ENCODE measurements around the gene EPM2A. TPM values are rescaled to one million over a fixed set of nuclear protein-coding genes. Genes with fewer than 3 reads are reported as not detected.

Gene EPM2A
- total RNA-seq, 1 experiment from 2014 or later: 11.8 TPM

DNA sequence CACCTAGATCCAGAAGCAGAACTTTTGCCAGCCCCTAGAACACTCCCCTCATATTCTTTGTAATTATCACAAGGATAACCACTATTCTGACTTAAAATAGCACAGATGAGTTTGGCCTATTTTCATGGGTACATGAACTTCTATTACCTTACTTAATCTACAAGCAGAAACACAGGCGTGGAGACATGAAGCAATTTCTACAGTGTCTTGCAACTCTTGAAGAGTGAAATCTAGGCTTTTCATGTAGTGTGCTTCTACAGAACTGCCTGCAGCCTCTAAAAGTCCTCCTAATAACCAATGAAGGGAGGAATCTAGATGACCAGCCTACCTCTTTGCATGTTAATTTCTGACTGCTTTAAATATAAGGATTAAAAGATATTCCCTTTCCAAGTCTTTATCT lies 82.7 kb downstream of the EPM2A start:
- TF ChIP-seq, protein P1, sequence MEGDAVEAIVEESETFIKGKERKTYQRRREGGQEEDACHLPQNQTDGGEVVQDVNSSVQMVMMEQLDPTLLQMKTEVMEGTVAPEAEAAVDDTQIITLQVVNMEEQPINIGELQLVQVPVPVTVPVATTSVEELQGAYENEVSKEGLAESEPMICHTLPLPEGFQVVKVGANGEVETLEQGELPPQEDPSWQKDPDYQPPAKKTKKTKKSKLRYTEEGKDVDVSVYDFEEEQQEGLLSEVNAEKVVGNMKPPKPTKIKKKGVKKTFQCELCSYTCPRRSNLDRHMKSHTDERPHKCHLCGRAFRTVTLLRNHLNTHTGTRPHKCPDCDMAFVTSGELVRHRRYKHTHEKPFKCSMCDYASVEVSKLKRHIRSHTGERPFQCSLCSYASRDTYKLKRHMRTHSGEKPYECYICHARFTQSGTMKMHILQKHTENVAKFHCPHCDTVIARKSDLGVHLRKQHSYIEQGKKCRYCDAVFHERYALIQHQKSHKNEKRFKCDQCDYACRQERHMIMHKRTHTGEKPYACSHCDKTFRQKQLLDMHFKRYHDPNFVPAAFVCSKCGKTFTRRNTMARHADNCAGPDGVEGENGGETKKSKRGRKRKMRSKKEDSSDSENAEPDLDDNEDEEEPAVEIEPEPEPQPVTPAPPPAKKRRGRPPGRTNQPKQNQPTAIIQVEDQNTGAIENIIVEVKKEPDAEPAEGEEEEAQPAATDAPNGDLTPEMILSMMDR (conservative IDR thresholded peaks at IDR 0.05; ENCODE audit: low read depth, low read length): no peak
- TF ChIP-seq EZH2 (IDR thresholded peaks at IDR 0.05; ENCODE audit: borderline replicate concordance, low read depth, low read length, poor library complexity, severe bottlenecking): no peak
- Histone ChIP-seq H3K27ac (ENCODE audit: low read depth, low read length, poor library complexity, severe bottlenecking) (no peak overlapping the region), H3K9me3 (ENCODE audit: low read depth, low read length, poor library complexity, severe bottlenecking) (no peaks in the 10 kb centered on the region), H3K36me3 (ENCODE audit: insufficient read depth, low read length, poor library complexity, severe bottlenecking) (no peaks in the 10 kb centered on the region), H3K4me1 (ENCODE audit: insufficient read depth, low read length, poor library complexity, severe bottlenecking) (peaks cover 9% of the 10 kb centered on the region), H3K4me3 (ENCODE audit: low read depth, low read length, poor library complexity, severe bottlenecking) (no peak overlapping the region), H3K27me3 (replicated peaks; ENCODE audit: insufficient read depth, low read depth, low read length, poor library complexity) (no peaks in the 10 kb centered on the region)
- POLR2A ChIA-PET (ENCODE audit: low non-redundant PET): no interaction called here
- no TSS peak for BruUV-seq (replicated peaks)
- intact Hi-C loops (cut with micrococcal nuclease; ENCODE audit: unreplicated experiment): no loop called here
- CTCF ChIA-PET: no interaction called here
- no peak for DNase-seq (ENCODE audit: low spot score)

GRCh38 chr6:145651988-145652387 lies 83.3 kb downstream of the EPM2A start:
- TF ChIP-seq, protein P1 (conservative IDR thresholded peaks at IDR 0.05; ENCODE audit: low read depth, low read length): no peak
- no peak for TF ChIP-seq EZH2 (IDR thresholded peaks at IDR 0.05; ENCODE audit: borderline replicate concordance, low read depth, low read length, poor library complexity, severe bottlenecking)
- BruUV-seq (replicated peaks): no TSS peak
- H3K9me3 ChIP-seq (ENCODE audit: low read depth, low read length, poor library complexity, severe bottlenecking): no peaks in the 10 kb centered on the region
- peaks cover 9% of the 10 kb centered on the region for H3K4me1 ChIP-seq (ENCODE audit: insufficient read depth, low read length, poor library complexity, severe bottlenecking)
- POLR2A ChIA-PET (ENCODE audit: low non-redundant PET): no interaction called here
- DNase-seq (ENCODE audit: low spot score): no peak
- intact Hi-C loops (cut with micrococcal nuclease; ENCODE audit: unreplicated experiment): no loop called here
- no peaks in the 10 kb centered on the region for H3K36me3 ChIP-seq (ENCODE audit: insufficient read depth, low read length, poor library complexity, severe bottlenecking)
- no peaks in the 10 kb centered on the region for H3K27me3 ChIP-seq (replicated peaks; ENCODE audit: insufficient read depth, low read depth, low read length, poor library complexity)
- CTCF ChIA-PET: no interaction called here
- no peak overlapping the region for H3K27ac ChIP-seq (ENCODE audit: low read depth, low read length, poor library complexity, severe bottlenecking)
- no peak overlapping the region for H3K4me3 ChIP-seq (ENCODE audit: low read depth, low read length, poor library complexity, severe bottlenecking)

DNA sequence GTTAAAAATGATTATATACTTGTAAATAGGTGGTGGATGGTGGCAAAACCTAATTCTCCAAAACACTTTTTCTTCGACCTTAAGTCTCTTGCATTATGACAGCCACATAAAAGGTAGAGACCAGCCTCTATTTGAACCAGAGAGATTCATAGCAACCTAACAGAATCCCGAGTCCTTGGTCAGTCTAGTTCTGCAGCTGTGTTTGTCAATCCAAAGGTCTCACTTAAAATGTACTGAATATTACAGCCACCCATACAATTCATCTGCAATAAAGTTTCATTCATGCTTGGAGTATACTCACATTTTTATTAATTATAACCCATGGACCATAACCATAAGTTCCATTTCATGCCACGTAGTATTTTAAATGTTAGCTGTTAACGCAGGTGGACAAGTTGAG lies 87.2 kb downstream of the EPM2A start:
- Histone ChIP-seq H3K27ac (ENCODE audit: low read depth, low read length, poor library complexity, severe bottlenecking) (no peak overlapping the region), H3K4me3 (ENCODE audit: low read depth, low read length, poor library complexity, severe bottlenecking) (no peak overlapping the region), H3K9me3 (ENCODE audit: low read depth, low read length, poor library complexity, severe bottlenecking) (no peaks in the 10 kb centered on the region), H3K36me3 (ENCODE audit: insufficient read depth, low read length, poor library complexity, severe bottlenecking) (no peaks in the 10 kb centered on the region), H3K4me1 (ENCODE audit: insufficient read depth, low read length, poor library complexity, severe bottlenecking) (peaks cover 9% of the 10 kb centered on the region), H3K27me3 (replicated peaks; ENCODE audit: insufficient read depth, low read depth, low read length, poor library complexity) (no peaks in the 10 kb centered on the region)
- DNase-seq (ENCODE audit: low spot score): no peak
- no TSS peak for BruUV-seq (replicated peaks)
- ChIA-PET CTCF (interaction anchor here (0.6 kb wide), 1 partner anchor 15 kb away, joined by 3 read pairs; no protein-coding TSS in a partner anchor), POLR2A (ENCODE audit: low non-redundant PET) (no interaction called here)
- intact Hi-C loops (cut with micrococcal nuclease; ENCODE audit: unreplicated experiment): no loop called here
- TF ChIP-seq, protein P1 (conservative IDR thresholded peaks at IDR 0.05; ENCODE audit: low read depth, low read length): no peak
- no peak for TF ChIP-seq EZH2 (IDR thresholded peaks at IDR 0.05; ENCODE audit: borderline replicate concordance, low read depth, low read length, poor library complexity, severe bottlenecking)
